HepG2 (cell line): ENCODE results near the gene EFCAB8. TPM values are rescaled to one million over a fixed set of nuclear protein-coding genes. Genes with fewer than 3 reads are reported as not detected.

Experiments used
- CEBPB ChIP-seq: IDR thresholded peaks from 2 replicates; pipeline ENCODE4 v1.6.1; 2011; ENCODE audit warnings: low read depth, low read length, improper control_type of control experiment, borderline replicate concordance
- HBP1 ChIP-seq: IDR thresholded peaks from 2 replicates; pipeline ENCODE4 v1.6.1; 2016; ENCODE audit warnings: low read depth, control low read depth
- MAFF ChIP-seq: IDR thresholded peaks from 2 replicates; pipeline ENCODE4 v1.6.1; 2011; ENCODE audit warnings: low read depth, low read length, improper control_type of control experiment
- NFKB2 ChIP-seq: sonication (generic); formaldehyde crosslinking; IDR thresholded peaks from 2 replicates; pipeline ENCODE4 v1.4.0; 2020; ENCODE audit warnings: missing genetic modification reagents, borderline replicate concordance
- PBX2 ChIP-seq: IDR thresholded peaks from 2 replicates; pipeline ENCODE4 v1.6.1; 2016; ENCODE audit warnings: control low read depth
- RCOR2 ChIP-seq: IDR thresholded peaks from 2 replicates; pipeline ENCODE4 v1.6.1; 2016; ENCODE audit warnings: missing biosample characterization, missing genetic modification reagents
- RXRB ChIP-seq: IDR thresholded peaks from 2 replicates; pipeline ENCODE4 v1.6.1; 2016; ENCODE audit warnings: borderline replicate concordance, missing genetic modification reagents, missing compliant biosample characterization
- USF2 ChIP-seq, 2 experiments: sonication (generic) in 1 of 2; formaldehyde crosslinking in 1 of 2; IDR thresholded peaks; 2 replicates each; pipeline versions ENCODE4 v1.5.1 to v1.6.1; 2011 to 2020; ENCODE audit warnings: borderline replicate concordance in 1 of 2, low read depth in 1 of 2, low read length in 1 of 2, mild to moderate bottlenecking in 1 of 2, missing genetic modification reagents in 1 of 2, moderate library complexity in 1 of 2
- ZBTB39 ChIP-seq: sonication (generic); formaldehyde crosslinking; IDR thresholded peaks from 2 replicates; pipeline ENCODE4 v1.5.0; 2020; ENCODE audit warnings: missing genetic modification reagents
- ZHX2 ChIP-seq, 2 experiments: sonication (generic) in 1 of 2; formaldehyde crosslinking in 1 of 2; IDR thresholded peaks; 2 replicates each; pipeline versions ENCODE4 v1.6.1 to v1.9.0; 2014 to 2022; ENCODE audit warnings: antibody characterized with exemption in 1 of 2, borderline replicate concordance in 1 of 2, inconsistent platforms in 1 of 2, low read depth in 1 of 2, missing genetic modification reagents in 1 of 2
- ZNF121 ChIP-seq: sonication (generic); formaldehyde crosslinking; IDR thresholded peaks from 2 replicates; pipeline ENCODE4 v1.5.0; 2020; ENCODE audit warnings: mild to moderate bottlenecking, missing genetic modification reagents
- ZNF24 ChIP-seq: fragments of 450-650 bp; IDR thresholded peaks from 2 replicates; pipeline ENCODE4 v1.6.1; 2017; ENCODE audit warnings: antibody characterized with exemption, mild to moderate bottlenecking
- ZNF550 ChIP-seq: sonication (generic); formaldehyde crosslinking; IDR thresholded peaks from 2 replicates; pipeline ENCODE4 v1.4.0; 2020; ENCODE audit warnings: mild to moderate bottlenecking, missing genetic modification reagents, borderline replicate concordance
- ZNF614 ChIP-seq: IDR thresholded peaks from 2 replicates; pipeline ENCODE4 v1.6.1; 2018; ENCODE audit warnings: missing biosample characterization, missing genetic modification reagents, inconsistent platforms, borderline replicate concordance
- polyA plus RNA-seq, 8 experiments: library from polyadenylated mRNA; depleted of rRNA in 3 of 8; stranded (reverse) in 7 of 8; unstranded in 1 of 8; fragments of >200 nt; fragmentation: Illumina TruSeq in 4 of 8; extraction: Trizol in 4 of 8; gene quantifications; 2 replicates each; pipeline versions ENCODE4 v1.2.1 to v1.2.3, GENCODE V29; 2011 to 2016; ENCODE audit warnings: low read depth in 4 of 8, missing spikeins in 1 of 8, mixed read lengths in 1 of 8; ENCODE audit not compliant: insufficient read depth in 1 of 8
- total RNA-seq, 5 experiments: library from RNA; depleted of rRNA; stranded (reverse); fragments of >200 nt; fragmentation: Illumina TruSeq; extraction: Trizol; gene quantifications; 2 replicates each; pipeline ENCODE4 v1.2.3, GENCODE V29; 2016; ENCODE audit warnings: low read depth in 1 of 5

EFCAB8 gene
- total and polyA plus RNA-seq, 2 of the 13 experiments (the other 11 are each of a cell fraction or from before 2014, with no cell fraction given) = 0.15 to 0.22 TPM

- TF ChIP-seq ZNF550 (CRISPR knock-in tag) (no peak; the same call in 1 of the 2 replicates), CEBPB (no peak), ZNF121 (CRISPR knock-in tag) (peak; percentile 43; the same call in 1 of the 2 replicates), ZNF614 (CRISPR knock-in tag) (no peak), ZNF24 (no peak), USF2 (IDR thresholded peaks at IDR 0.05; ENCODE audit: low read depth, low read length) (no peak), USF2 (CRISPR knock-in tag; IDR thresholded peaks at IDR 0.05; ENCODE audit: borderline replicate concordance) (no peak), PBX2 (CRISPR knock-in tag) (no peak), ZHX2 (IDR thresholded peaks at IDR 0.05; ENCODE audit: low read depth) (peak; percentile 48), ZHX2 (CRISPR knock-in tag; IDR thresholded peaks at IDR 0.05; ENCODE audit: borderline replicate concordance) (no peak), MAFF (no peak), RCOR2 (CRISPR knock-in tag) (peak; percentile 85; the same call in 1 of the 2 replicates), HBP1 (CRISPR knock-in tag) (peak; percentile 66; the same call in 1 of the 2 replicates), NFKB2 (CRISPR knock-in tag) (0 out of 2 replicates have a peak, but pooled peaks have one; percentile 22), ZBTB39 (CRISPR knock-in tag) (peak; percentile 90; the same call in 1 of the 2 replicates), RXRB (no peak; the same call in 1 of the 2 replicates)
These were observed 38.6 kb upstream of the EFCAB8 start (continued) for GRCh38 chr20:32819992-32820697.
